Measurements from ENCODE around the gene THOC2. TPM values are rescaled to one million over a fixed set of nuclear protein-coding genes. Genes with fewer than 3 reads are reported as not detected.

The THOC2 gene
- total RNA-seq, 1 donor from 2014 or later, result 125 TPM

- DNase-seq, result no peak
Observed at GRCh38 chrX:123563167-123563566, 169.7 kb downstream of the THOC2 start.

GRCh38 chrX:123562342-123563146 lies 170.3 kb downstream of the THOC2 start:
- DNase-seq, result no peak

- DNase-seq, result no peak
Observed at GRCh38 chrX:123561439-123562215, 171.2 kb downstream of the THOC2 start.

GRCh38 chrX:123550829-123551228 lies 182.0 kb downstream of the THOC2 start:
- DNase-seq, result no peak

Small RNA genes within 50 kb of the gene (small RNA-seq; reads per million reads assigned to genes)
- gene AL030996.1 (ENCODE audit: low replicate concordance) (not detected), gene RNU7-69P (ENCODE audit: low replicate concordance) (not detected)

Other genes starting within 250 kb of the THOC2 start
- 64.6 TPM for gene XIAP, start 127.0 kb upstream of the THOC2 start, total RNA-seq
- gene STAG2, start 228.7 kb upstream of the THOC2 start, total RNA-seq, result 167 TPM